CD4-positive, alpha-beta T cell treated with Interleukin-17A for 1 hour (primary cell): Measurements from ENCODE around the gene KRTAP9-4.
"Not testable (repeated sequence)": the region's sequence is repeated elsewhere in the genome, so short reads cannot be mapped to it uniquely, and the experiment has no call there.

Source experiments
- DNase-seq: peaks from one replicate; pipeline ENCODE4 v3.0.0-alpha.2; 2020

The KRTAP9-4 gene

GRCh38 chr17:41249637-41250240 lies at the start of gene KRTAP9-4:
Gene KRTAP9-4, plus strand, starts transcription at chr17:41249687. Its CDS starts 34 bp downstream, at chr17:41249721.
- DNase-seq: not testable (repeated sequence)

- DNase-seq: no peak
Observed at GRCh38 chr17:41211845-41212466, 37.5 kb upstream of the KRTAP9-4 start.

- no peak for DNase-seq
Observed at GRCh38 chr17:41212524-41213169, 36.8 kb upstream of the KRTAP9-4 start.

GRCh38 chr17:41215681-41216080 lies 33.8 kb upstream of the KRTAP9-4 start:
- no peak for DNase-seq

GRCh38 chr17:41223821-41224220 lies 25.7 kb upstream of the KRTAP9-4 start:
- DNase-seq: no peak

GRCh38 chr17:41226051-41226450 lies 23.4 kb upstream of the KRTAP9-4 start:
- no peak for DNase-seq

GRCh38 chr17:41226598-41227095 lies 22.8 kb upstream of the KRTAP9-4 start, which contains the start of gene KRTAP9-2:
Gene KRTAP9-2, plus strand, starts transcription at chr17:41226648. Its CDS starts 7 bp downstream, at chr17:41226655.
- DNase-seq: not testable (repeated sequence)

- DNase-seq: no peak
Observed at GRCh38 chr17:41230094-41230493, 19.4 kb upstream of the KRTAP9-4 start.

- no peak for DNase-seq
Observed at GRCh38 chr17:41231731-41232130, 17.8 kb upstream of the KRTAP9-4 start.

- not testable (repeated sequence) for DNase-seq
Observed at GRCh38 chr17:41232399-41233105, 16.9 kb upstream of the KRTAP9-4 start, which contains the start of gene KRTAP9-3. Gene KRTAP9-3, plus strand, starts transcription at chr17:41232449. Its CDS starts 53 bp downstream, at chr17:41232502.

GRCh38 chr17:41237116-41237515 lies 12.4 kb upstream of the KRTAP9-4 start:
- not testable (repeated sequence) for DNase-seq

GRCh38 chr17:41237949-41238437 lies 11.5 kb upstream of the KRTAP9-4 start, which contains the start of gene KRTAP9-8:
Gene KRTAP9-8, plus strand, starts transcription at chr17:41237999. Its CDS starts 53 bp downstream, at chr17:41238052.
- not testable (repeated sequence) for DNase-seq

- DNase-seq: not testable (repeated sequence)
Observed at GRCh38 chr17:41246995-41247787, 2.3 kb upstream of the KRTAP9-4 start.

GRCh38 chr17:41251261-41251660 lies 1.8 kb downstream of the KRTAP9-4 start:
- no peak for DNase-seq

GRCh38 chr17:41254861-41255260 lies 5.4 kb downstream of the KRTAP9-4 start:
- DNase-seq: no peak

- not testable (repeated sequence) for DNase-seq
Observed at GRCh38 chr17:41255381-41256290, 6.1 kb downstream of the KRTAP9-4 start, which contains the start of gene KRTAP9-9. Gene KRTAP9-9, plus strand, starts transcription at chr17:41255384.

- no peak for DNase-seq
Observed at GRCh38 chr17:41256291-41256685, 6.8 kb downstream of the KRTAP9-4 start.

- no peak for DNase-seq
Observed at GRCh38 chr17:41258406-41258805, 8.9 kb downstream of the KRTAP9-4 start.

- no peak for DNase-seq
Observed at GRCh38 chr17:41263212-41263611, 13.7 kb downstream of the KRTAP9-4 start.

- no peak for DNase-seq
Observed at GRCh38 chr17:41264599-41264998, 15.1 kb downstream of the KRTAP9-4 start.

- no peak for DNase-seq
Observed at GRCh38 chr17:41265078-41265477, 15.6 kb downstream of the KRTAP9-4 start, which contains the start of gene KRTAP9-6. Gene KRTAP9-6, plus strand, starts transcription at chr17:41265378. Its CDS starts 0 bp downstream, at chr17:41265378.
